Measurements from ENCODE around the gene CCNY. TPM values are rescaled to one million over a fixed set of nuclear protein-coding genes. Genes with fewer than 3 reads are reported as not detected.

The CCNY gene
- total RNA-seq, 1 donor, result 68.6 TPM

DNA sequence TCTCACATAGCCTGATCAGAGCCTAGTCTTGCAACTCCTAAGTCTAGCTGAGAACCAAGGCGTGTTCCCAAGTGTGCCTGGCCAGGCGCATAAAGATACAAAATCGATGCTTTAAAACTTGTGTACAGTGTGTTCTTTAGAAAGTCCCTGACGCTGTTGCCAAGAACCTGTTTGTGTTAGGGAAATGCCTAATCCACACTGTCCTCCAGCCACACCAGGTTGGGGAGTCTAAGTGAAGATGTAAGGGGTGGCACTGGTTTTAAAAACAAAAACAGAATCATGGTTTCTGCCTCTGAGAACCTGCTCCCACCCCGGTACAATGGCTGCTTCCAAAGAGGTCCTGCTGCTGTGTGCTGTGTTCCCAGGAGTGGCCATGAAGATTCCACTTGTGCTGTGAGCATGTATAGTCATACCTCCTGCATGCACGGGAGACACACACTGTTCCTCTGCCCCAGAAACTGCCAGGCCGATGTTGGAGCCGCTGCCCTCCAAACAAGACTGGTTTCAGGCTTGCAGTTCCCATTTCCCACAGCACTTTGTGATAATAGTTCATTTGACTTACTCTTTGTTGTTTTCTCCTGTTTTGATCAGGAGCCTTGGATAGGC lies 88.5 kb downstream of the CCNY start:
- Histone ChIP-seq H3K4me1 (ENCODE audit: insufficient read depth, low read length) (peaks cover 22% of the 10 kb centered on the region), H3K9me3 (ENCODE audit: low read depth, low read length) (no peaks in the 10 kb centered on the region), H3K4me3 (ENCODE audit: low read length) (no peak overlapping the region), H3K27me3 (ENCODE audit: insufficient read depth, low read length) (no peaks in the 10 kb centered on the region)

DNA sequence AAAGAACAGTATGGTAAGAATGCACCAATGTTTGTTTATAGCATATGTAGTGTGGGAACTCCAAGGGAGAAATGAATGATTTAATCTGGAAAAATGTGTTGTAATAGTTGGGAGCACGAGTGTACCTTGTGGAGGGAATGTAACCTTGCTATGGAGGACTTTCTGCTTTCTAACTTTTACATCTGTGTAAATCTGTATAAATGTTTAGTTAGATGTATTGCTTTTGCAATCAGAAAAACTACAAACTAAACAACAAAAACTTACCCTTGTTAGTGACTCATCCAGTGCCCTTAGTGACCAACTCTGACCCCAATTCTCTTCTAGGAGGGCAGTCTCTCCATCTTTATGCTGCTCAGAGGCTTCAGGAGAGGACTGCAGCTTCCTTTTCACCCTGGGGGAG lies 89.3 kb downstream of the CCNY start:
- no peaks in the 10 kb centered on the region for H3K9me3 ChIP-seq (ENCODE audit: low read depth, low read length)
- no peak overlapping the region for H3K4me3 ChIP-seq (ENCODE audit: low read length)
- peaks cover 22% of the 10 kb centered on the region for H3K4me1 ChIP-seq (ENCODE audit: insufficient read depth, low read length)
- H3K27me3 ChIP-seq (ENCODE audit: insufficient read depth, low read length), result no peaks in the 10 kb centered on the region

DNA sequence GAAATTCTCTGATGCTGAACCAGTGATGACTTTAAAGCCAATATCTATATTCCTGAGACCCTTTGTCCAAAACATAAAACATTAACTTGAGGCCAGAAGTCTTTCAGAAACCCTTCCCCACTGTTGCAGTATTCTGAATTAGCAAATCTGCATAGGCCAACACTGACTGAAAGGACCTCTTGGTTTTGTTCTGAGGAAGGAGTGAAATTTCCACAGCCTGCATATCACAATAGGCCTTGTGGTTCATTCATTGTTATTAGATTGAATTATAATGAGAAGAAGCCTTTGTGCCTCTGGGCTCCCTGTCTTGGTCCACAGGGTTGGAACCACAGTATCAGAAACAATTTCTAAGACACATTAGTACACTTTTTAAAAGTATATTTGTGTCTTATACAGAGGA lies 90.3 kb downstream of the CCNY start:
- H3K4me3 ChIP-seq (ENCODE audit: low read length), result no peak overlapping the region
- H3K4me1 ChIP-seq (ENCODE audit: insufficient read depth, low read length), result peaks cover 25% of the 10 kb centered on the region
- no peaks in the 10 kb centered on the region for H3K9me3 ChIP-seq (ENCODE audit: low read depth, low read length)
- no peaks in the 10 kb centered on the region for H3K27me3 ChIP-seq (ENCODE audit: insufficient read depth, low read length)

DNA sequence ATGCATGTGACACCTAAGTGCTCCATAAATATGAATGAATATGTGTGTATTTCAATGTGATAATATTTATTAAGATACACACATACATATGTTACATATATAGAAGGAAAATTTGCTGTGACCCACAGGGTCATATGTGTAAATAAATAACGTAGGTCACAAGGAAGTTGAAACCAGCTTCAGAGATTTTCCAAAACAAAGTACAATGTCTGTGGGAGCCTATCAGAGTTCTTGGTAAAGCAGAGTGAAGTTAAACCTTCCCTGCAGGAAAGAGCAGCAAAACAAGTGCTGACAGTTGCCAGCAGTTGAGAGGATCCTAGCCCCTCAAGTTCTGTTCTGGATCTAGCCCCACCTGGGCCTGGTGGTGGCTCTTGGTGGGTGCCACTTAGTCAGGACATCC lies 91.2 kb downstream of the CCNY start:
- Histone ChIP-seq H3K4me1 (ENCODE audit: insufficient read depth, low read length) (peaks cover 26% of the 10 kb centered on the region), H3K27me3 (ENCODE audit: insufficient read depth, low read length) (no peaks in the 10 kb centered on the region), H3K4me3 (ENCODE audit: low read length) (no peak overlapping the region), H3K9me3 (ENCODE audit: low read depth, low read length) (no peaks in the 10 kb centered on the region)

DNA sequence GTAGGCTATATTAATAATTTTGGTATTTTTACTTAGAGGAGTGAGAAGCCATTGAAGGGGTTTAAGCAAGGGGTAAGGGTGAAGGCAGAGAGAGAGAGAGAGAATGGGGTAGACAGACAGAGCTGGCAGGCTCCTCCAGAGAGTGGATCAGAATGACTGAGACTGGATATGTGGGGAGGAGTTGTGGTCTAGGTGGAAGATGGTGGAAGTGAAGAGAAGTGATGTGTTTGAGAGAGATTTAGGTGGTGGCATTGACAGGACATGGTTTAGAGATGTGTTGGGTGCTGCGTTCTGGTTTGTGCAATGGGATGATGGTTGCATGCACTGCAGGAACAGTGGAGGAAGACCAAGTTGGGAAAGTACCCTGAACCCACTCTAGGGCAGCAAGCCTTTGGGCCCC lies 92.2 kb downstream of the CCNY start:
- Histone ChIP-seq H3K4me1 (ENCODE audit: insufficient read depth, low read length) (peaks cover 26% of the 10 kb centered on the region), H3K27me3 (ENCODE audit: insufficient read depth, low read length) (no peaks in the 10 kb centered on the region), H3K4me3 (ENCODE audit: low read length) (no peak overlapping the region), H3K9me3 (ENCODE audit: low read depth, low read length) (no peaks in the 10 kb centered on the region)

DNA sequence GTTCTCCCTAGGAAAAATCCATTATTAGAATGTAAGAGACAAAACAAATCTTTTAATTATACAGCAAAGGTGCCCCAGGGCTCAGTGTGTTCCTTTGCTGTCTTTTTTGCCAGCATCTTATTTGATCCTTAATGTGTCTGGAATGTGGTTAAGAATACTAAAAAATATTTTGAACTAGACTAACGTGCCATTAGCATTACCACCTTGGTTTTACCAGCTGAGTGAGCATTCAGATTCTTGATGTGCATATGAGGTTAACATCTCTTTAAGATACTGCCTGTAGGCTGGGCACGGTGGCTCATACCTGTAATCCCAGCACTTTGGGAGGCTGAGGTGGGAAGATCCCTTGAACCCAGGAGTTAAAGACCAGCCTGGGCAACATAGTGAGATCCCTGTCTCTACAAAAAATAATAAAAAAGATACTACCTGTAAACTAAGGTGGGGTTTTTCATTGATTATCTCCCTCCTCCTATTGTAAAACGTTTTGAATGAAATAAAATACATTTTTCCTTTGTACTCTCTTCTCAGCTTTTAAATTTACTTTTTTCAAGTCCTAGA lies 96.6 kb downstream of the CCNY start:
- H3K4me1 ChIP-seq (ENCODE audit: insufficient read depth, low read length), result peaks cover 49% of the 10 kb centered on the region
- no peaks in the 10 kb centered on the region for H3K27me3 ChIP-seq (ENCODE audit: insufficient read depth, low read length)
- H3K4me3 ChIP-seq (ENCODE audit: low read length), result no peak overlapping the region
- no peaks in the 10 kb centered on the region for H3K9me3 ChIP-seq (ENCODE audit: low read depth, low read length)

DNA sequence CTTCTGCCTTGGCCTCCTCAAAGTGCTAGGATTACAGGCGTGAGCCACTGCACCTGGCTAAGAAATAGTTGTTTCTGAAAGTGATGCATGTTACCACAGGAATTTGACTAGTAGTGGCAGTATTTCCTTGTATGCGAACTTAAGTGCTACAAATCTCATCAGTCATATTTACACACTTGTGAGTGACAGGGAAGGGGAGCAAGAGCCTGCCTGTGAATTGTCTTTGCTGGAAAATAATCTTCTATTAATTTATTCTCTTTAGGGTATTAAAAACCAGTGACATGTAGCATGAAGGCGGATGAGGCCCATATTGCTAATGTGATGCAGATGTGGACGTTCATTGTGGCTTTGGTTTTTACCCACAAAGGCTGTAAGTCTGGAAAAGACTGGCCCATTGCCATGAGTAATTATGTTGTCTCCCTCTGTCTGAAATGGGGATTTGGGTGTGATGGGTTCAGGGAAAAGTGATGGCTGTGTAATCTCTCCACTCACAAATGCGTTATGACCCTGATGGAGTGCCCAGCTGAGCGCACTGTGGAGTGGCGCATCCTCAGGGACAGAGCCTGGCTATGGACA lies 97.6 kb downstream of the CCNY start:
- Histone ChIP-seq H3K4me1 (ENCODE audit: insufficient read depth, low read length) (peaks cover 43% of the 10 kb centered on the region), H3K4me3 (ENCODE audit: low read length) (no peak overlapping the region), H3K9me3 (ENCODE audit: low read depth, low read length) (peaks cover 8% of the 10 kb centered on the region), H3K27me3 (ENCODE audit: insufficient read depth, low read length) (no peaks in the 10 kb centered on the region)

DNA sequence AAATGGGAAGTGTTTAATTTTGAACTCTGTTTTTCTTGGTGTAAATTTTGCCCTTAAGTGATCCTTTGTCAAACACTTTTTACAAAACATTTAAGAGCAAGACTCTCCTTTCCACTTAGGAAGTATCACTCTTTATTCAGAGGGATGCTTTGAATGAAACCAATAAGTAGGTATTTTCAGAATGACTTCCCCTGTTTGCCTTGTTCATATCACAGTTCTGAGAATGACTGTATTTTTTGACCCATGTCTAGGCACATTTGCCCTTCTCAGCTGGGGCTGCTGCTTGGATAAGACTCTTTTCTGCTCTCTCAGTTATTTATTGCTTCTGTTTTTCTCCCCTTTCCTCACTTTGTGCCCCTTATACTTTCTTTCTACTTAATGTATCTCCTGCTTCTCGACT lies 98.2 kb downstream of the CCNY start:
- peaks cover 43% of the 10 kb centered on the region for H3K4me1 ChIP-seq (ENCODE audit: insufficient read depth, low read length)
- peaks cover 13% of the 10 kb centered on the region for H3K9me3 ChIP-seq (ENCODE audit: low read depth, low read length)
- no peak overlapping the region for H3K4me3 ChIP-seq (ENCODE audit: low read length)
- no peaks in the 10 kb centered on the region for H3K27me3 ChIP-seq (ENCODE audit: insufficient read depth, low read length)

DNA sequence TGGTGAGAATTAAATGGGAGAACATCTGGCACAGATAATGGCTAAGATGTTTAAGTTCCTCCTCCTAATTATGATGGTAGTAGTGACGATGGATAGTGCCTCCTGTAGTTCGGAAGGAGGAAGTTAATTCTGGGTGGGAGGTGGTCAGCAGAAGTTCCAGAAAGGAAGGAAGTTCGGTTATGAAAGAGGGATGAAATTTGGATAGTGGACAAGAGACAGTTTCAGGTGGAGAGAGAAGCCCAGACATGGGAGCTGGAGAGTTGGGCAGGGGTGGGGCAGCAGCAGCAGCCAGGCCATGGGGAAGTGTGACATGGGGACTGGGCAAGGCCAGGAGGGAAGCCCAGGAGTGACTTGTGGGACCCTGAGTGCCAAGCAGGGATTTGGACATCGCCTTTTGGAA lies 99.5 kb downstream of the CCNY start:
- H3K9me3 ChIP-seq (ENCODE audit: low read depth, low read length), result peaks cover 13% of the 10 kb centered on the region
- peaks cover 46% of the 10 kb centered on the region for H3K4me1 ChIP-seq (ENCODE audit: insufficient read depth, low read length)
- no peaks in the 10 kb centered on the region for H3K27me3 ChIP-seq (ENCODE audit: insufficient read depth, low read length)
- no peak overlapping the region for H3K4me3 ChIP-seq (ENCODE audit: low read length)

DNA sequence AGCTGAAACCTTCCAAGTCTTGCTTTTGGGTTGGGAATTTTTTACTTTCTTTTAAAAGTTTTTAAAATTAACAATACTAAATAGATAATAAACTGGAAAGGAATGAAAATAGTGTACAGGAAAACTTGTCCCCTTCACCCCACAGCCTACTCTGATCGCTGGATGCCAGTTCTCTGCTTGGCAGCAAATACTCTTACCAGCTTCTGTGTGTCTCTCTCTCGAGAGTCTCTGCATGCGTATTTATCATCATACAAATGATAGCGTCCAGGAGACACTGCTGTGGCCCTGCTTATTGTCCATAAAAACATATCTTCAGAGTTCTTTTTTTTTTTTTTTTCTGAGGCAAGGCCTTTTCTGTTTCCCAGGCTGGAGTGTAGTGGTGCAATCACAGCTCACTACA lies 101.5 kb downstream of the CCNY start:
- Histone ChIP-seq H3K4me1 (ENCODE audit: insufficient read depth, low read length) (peaks cover 42% of the 10 kb centered on the region), H3K9me3 (ENCODE audit: low read depth, low read length) (peaks cover 24% of the 10 kb centered on the region), H3K4me3 (ENCODE audit: low read length) (no peak overlapping the region), H3K27me3 (ENCODE audit: insufficient read depth, low read length) (no peaks in the 10 kb centered on the region)

DNA sequence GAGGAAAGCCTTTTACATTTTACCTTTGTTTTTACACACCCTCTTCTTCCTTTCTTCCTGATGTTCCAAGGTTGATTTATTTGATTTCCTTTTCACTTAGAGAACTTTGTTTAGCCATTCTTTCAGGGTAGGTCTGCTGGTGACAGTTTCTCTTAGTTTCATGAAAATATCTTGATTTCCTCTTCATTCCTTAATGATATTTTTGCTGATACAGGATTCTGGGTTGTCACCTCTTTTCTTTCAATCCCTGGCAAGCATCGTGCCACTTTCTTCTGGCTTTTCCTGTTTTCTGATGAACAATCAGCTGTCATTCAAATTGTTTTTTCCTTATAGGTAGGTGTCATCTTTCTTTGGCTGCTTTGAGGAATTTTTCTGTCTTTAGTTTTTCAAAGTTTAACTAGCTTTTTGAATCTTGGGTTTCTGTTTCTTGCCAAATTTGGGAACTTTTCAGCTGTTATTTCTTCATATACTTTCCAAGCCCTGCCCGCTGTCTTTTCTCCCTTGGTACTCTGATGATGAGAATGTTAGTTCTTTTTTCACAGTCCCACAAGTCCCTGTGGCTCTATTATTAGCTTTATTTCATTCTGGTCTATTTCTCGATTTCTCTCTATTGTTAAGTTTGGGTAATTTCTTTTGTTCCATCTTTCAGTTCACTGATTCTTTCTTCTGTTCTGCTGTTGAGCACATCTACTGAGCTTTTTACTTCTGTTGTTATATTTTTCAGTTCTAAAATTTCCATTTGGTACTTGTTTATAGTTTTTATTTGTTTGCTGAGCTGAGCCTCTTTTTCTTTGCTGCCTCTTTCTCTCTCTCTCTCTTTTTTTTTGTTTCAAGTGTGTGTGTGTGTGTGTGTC lies 102.6 kb downstream of the CCNY start:
- no peak overlapping the region for H3K4me3 ChIP-seq (ENCODE audit: low read length)
- H3K4me1 ChIP-seq (ENCODE audit: insufficient read depth, low read length), result peaks cover 38% of the 10 kb centered on the region
- no peaks in the 10 kb centered on the region for H3K27me3 ChIP-seq (ENCODE audit: insufficient read depth, low read length)
- H3K9me3 ChIP-seq (ENCODE audit: low read depth, low read length), result peaks cover 35% of the 10 kb centered on the region

DNA sequence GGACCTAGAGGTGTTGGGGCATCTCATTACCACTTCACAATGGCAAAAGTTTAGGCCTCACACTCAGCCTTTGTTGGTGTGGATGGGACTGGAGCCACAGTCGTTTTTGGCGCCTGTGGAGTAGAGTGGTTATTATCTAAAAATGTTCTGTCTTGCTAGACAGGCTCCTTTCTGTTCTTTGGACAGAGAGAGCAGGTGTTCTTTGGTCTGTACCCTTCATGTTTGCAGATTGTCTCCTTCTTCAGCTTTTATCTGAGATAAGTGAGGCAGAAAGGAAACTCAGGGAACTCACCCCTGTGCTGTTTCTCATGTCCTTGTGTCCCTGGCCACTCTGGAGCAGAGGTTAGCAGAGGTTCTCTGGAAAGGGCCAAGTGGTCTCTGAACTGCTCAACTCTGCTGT lies 103.7 kb downstream of the CCNY start:
- Histone ChIP-seq H3K9me3 (ENCODE audit: low read depth, low read length) (peaks cover 45% of the 10 kb centered on the region), H3K27me3 (ENCODE audit: insufficient read depth, low read length) (no peaks in the 10 kb centered on the region), H3K4me1 (ENCODE audit: insufficient read depth, low read length) (peaks cover 30% of the 10 kb centered on the region), H3K4me3 (ENCODE audit: low read length) (no peak overlapping the region)

DNA sequence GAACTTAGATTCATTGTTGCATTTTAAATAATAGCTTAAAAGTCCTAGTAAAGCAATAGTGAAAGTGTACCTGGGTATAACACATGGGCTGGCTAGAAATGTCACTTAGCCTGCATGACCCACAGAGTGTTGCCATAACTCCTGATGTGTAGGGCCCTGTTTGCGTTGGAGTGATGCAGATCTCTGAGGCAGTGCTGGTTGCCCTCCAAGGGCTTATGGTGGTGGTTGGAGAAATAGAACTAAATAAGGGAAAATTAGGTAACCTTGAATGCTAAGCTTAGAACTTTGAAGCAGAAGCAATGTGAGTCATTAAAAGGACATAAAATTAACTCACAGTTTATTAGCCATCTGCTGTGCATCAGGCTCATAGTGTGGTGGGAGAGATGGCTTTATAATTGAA lies 105.7 kb downstream of the CCNY start:
- Histone ChIP-seq H3K4me1 (ENCODE audit: insufficient read depth, low read length) (peaks cover 29% of the 10 kb centered on the region), H3K4me3 (ENCODE audit: low read length) (no peak overlapping the region), H3K27me3 (ENCODE audit: insufficient read depth, low read length) (no peaks in the 10 kb centered on the region), H3K9me3 (ENCODE audit: low read depth, low read length) (peaks cover 49% of the 10 kb centered on the region)

DNA sequence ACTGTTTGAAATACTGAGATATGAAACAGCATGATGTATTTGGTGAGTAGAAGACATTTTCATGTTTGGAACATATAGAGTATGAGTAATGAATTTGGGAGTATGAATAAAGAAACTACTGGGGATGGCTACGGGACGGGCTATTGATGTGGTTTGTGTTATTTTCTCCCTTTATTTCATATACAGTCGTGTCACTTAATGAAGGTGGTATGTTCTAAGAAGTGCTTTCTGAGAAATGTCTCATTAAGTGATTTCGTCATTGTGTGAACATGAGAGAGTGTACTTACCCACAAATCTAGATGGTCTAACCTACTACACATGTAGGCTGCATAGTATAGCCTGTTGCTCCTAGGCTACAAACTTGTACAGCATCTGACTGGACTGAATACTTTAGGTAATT lies 106.3 kb downstream of the CCNY start:
- Histone ChIP-seq H3K4me1 (ENCODE audit: insufficient read depth, low read length) (peaks cover 31% of the 10 kb centered on the region), H3K4me3 (ENCODE audit: low read length) (no peak overlapping the region), H3K9me3 (ENCODE audit: low read depth, low read length) (peaks cover 49% of the 10 kb centered on the region), H3K27me3 (ENCODE audit: insufficient read depth, low read length) (no peaks in the 10 kb centered on the region)

DNA sequence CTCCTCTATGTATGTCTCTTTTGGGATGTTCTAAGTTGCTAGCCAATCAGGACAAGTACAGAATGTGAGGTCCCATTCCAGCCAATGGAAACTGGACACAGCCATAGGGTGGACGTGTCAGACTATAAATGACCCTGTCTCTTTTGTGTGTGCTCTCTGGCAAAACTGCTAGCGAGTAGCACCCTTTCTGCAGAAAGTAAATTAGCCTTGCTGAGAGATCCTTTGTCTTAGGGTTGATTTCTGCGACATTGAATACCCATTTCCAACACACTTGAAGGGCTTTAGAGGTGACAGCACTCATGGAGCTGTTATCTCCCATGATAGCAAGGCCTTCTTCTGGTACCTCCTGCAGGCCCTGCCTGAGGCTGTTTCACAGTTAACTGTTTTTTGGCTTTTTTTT lies 107.5 kb downstream of the CCNY start:
- peaks cover 39% of the 10 kb centered on the region for H3K4me1 ChIP-seq (ENCODE audit: insufficient read depth, low read length)
- H3K9me3 ChIP-seq (ENCODE audit: low read depth, low read length), result peaks cover 42% of the 10 kb centered on the region
- no peak overlapping the region for H3K4me3 ChIP-seq (ENCODE audit: low read length)
- no peaks in the 10 kb centered on the region for H3K27me3 ChIP-seq (ENCODE audit: insufficient read depth, low read length)

Measured in mononuclear cell (primary cell).